GM18858 (cell line): ENCODE results near the gene CELSR2.
A peak's percentile ranks its signal among the peaks of the same experiment; 100 is the strongest.
"Not testable (repeated sequence)": the region's sequence is repeated elsewhere in the genome, so short reads cannot be mapped to it uniquely, and the experiment has no call there.

Source experiments
- ATAC-seq: cut with Tn5 transposase; IDR thresholded peaks from one replicate; pipeline ENCODE4 v1.9.1; 2021; ENCODE audit not compliant: unreplicated experiment

Gene CELSR2

GRCh38 chr1:109248797-109249629 is at the start of gene CELSR2:
TSS of gene CELSR2 (plus strand) at chr1:109249539. CDS start at chr1:109250080, 541 bp downstream.
- peak; percentile 66 for ATAC-seq

- ATAC-seq: no peak
These were observed 49.6 kb upstream of the CELSR2 start for GRCh38 chr1:109199710-109200109.

GRCh38 chr1:109201123-109201703 is 48.1 kb upstream of the CELSR2 start:
- ATAC-seq: no peak

GRCh38 chr1:109204484-109204883 is 44.9 kb upstream of the CELSR2 start:
- ATAC-seq: no peak

- ATAC-seq: no peak
These were observed 43.0 kb upstream of the CELSR2 start for GRCh38 chr1:109206339-109206738.

GRCh38 chr1:109207467-109208103 is 41.8 kb upstream of the CELSR2 start:
- ATAC-seq: no peak

- no peak for ATAC-seq
These were observed 40.9 kb upstream of the CELSR2 start for GRCh38 chr1:109208394-109208793.

- no peak for ATAC-seq
These were observed 40.4 kb upstream of the CELSR2 start for GRCh38 chr1:109208836-109209463.

GRCh38 chr1:109210058-109210457 is 39.3 kb upstream of the CELSR2 start:
- no peak for ATAC-seq

- ATAC-seq: no peak
These were observed 36.0 kb upstream of the CELSR2 start for GRCh38 chr1:109213345-109213823.

- ATAC-seq: peak; percentile 56
These were observed 35.3 kb upstream of the CELSR2 start, which contains the start of gene SARS1 for GRCh38 chr1:109213824-109214693. TSS of gene SARS1 (plus strand) at chr1:109213918. CDS start at chr1:109213993, 75 bp downstream.

- ATAC-seq: no peak
These were observed 34.4 kb upstream of the CELSR2 start for GRCh38 chr1:109214695-109215623.

GRCh38 chr1:109216662-109217061 is 32.7 kb upstream of the CELSR2 start:
- no peak for ATAC-seq

GRCh38 chr1:109218516-109218915 is 30.8 kb upstream of the CELSR2 start:
- no peak for ATAC-seq

GRCh38 chr1:109221201-109221600 is 28.1 kb upstream of the CELSR2 start:
- ATAC-seq: not testable (repeated sequence)

- ATAC-seq: no peak
These were observed 24.0 kb upstream of the CELSR2 start for GRCh38 chr1:109225308-109225707.

GRCh38 chr1:109225711-109226445 is 23.5 kb upstream of the CELSR2 start:
- ATAC-seq: no peak

- ATAC-seq: no peak
These were observed 21.2 kb upstream of the CELSR2 start for GRCh38 chr1:109228167-109228566.
